Stimulated activated CD4-positive, alpha-beta T cell treated with anti-CD3 and anti-CD28 coated beads, Interleukin-2, amount 100 ng/mL, for 48 hours (primary cell): ENCODE results near the gene OR11H7.
"Not testable (repeated sequence)": the region's sequence is repeated elsewhere in the genome, so short reads cannot be mapped to it uniquely, and the experiment has no call there.

Source experiments
- DNase-seq, 2 donors: peaks; one replicate each; pipeline ENCODE4 v3.0.0-alpha.2; 2020

Gene OR11H7

DNA sequence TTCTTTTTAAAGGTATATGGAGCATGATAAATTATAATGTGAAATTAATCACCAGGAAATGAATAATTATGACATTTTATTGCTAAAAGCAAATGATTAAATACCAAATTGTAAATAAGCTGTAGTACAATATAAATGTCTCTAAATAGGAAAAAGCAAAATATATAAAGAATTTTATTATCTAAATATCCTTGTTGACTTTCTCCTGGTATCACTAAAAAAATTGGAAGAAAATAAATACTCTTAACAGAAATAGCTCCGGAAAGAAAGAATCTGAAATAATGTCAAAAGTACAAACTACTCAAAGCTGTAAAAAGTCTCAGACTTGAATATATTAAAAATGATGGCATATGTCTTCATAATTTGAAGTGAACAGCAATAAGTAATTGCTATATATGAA, at the start of gene OR11H7:
Gene OR11H7, plus strand, starts transcription at position 301 of the 400 bp plus-strand sequence.
- DNase-seq = no peak

DNA sequence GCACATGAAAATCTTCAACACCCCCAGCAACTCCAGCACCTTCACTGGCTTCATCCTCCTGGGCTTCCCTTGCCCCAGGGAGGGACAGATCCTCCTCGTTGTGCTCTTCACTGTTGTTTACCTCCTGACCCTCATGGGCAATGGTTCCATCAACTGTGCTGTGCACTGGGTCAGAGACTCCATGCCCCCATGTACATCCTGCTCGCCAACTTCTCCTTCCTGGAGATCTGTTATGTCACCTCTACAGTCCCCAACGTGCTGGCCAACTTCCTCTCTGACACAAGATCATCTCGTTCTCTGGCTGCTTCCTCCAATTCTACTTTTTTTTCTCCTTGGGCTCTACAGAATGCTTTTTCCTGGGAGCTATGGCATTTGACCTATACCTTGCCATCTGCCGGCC, 49.6 kb upstream of the OR11H7 start:
- DNase-seq = no peak

DNA sequence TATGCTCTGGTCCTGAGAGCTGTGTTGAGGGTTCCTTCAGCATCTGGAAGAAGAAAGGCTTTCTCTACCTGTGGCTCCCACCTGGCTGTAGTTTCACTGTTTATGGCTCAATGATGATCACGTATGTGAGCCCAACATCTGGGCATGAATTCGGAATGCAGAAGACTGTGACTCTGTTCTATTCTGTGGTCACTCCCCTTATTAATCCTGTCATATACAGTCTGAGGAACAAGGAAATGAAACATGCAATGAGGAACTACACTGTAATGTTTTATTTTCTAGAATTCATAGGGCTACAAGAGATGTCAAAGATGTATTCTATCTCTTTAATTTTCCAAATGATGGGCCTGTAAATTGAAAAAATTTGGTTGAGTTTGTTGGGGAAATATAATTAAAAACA, 48.9 kb upstream of the OR11H7 start:
- DNase-seq = no peak

DNA sequence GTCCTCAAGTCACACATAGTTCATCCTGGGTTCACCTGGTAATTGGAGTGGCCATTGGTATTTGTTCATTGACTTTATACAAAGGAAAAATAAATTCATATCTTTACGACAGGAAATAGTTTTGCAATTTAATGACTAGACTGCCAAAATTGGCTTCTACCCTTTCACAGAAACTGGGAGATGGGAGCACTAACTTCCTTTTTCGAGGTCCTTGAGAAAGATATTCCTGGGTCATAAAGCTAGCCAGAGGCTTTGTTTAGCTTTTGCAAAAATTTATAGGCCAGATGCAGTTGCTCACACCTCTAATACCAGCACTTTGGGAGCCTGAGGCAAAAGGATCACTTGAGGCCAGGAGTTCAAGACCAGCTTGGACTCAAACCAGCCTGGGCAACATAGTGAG, 48.3 kb upstream of the OR11H7 start:
- DNase-seq = no peak

DNA sequence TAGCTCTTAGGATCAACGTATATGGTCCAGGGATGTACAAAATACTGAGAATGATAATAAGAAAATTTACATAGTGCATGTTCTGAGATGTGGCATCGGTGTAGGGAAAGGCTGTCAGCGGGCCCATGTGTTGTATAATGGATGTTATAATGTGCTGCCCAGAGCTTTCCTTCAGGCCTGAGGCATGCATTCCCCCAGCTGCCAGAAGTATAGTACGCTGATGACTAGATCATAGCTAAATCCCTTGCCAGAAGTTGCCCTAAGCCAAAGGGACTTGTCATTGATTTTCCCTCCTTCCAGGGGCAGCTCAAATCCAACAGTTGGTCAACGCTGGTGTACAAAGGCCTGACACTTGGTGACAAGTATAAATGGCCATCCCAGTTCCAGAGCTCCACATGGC, 44.6 kb upstream of the OR11H7 start:
- no peak for DNase-seq

DNA sequence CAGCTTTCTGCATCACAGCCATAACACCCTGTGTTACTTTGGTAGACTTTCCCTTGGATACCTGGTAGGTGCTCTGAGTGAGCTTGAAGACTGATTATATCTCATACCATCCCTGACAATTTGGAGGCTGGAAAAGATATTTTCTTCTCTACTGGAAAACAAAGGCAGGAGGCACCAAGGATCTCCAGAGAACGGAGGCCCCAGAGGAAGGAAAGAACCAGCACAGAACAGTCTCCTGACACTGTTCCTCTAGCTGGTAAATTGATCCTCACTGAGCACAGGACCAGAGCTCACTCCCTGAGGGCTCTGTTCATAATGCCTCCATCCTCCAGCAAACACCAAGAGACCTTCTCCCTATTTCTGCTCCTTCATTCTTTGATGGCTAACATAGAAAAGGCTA, 38.2 kb upstream of the OR11H7 start, which contains the start of gene OR11G2:
Gene OR11G2, plus strand, starts transcription at position 301 of the 400 bp plus-strand sequence. CDS start 6,542 bp downstream, outside the sequence.
- DNase-seq = no peak

DNA sequence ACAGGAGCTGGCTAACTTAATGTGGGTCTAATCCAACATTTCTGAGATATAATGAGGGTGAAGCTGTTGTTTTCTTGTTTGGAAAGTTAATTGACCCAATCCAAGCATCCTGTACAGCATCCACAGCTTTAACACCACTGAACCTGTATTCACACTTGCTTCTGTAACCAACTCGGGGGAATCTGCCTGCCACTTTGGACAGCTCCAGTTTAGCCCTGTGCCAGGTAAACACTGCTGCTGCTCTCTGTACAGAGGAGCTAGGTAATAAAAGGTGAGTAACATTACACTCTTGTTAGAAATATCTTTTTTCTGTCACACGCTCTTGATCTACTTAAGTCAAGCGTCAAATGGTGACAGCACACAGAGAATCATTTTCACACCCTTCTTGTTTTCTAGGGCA, 37.4 kb upstream of the OR11H7 start:
- DNase-seq = no peak

DNA sequence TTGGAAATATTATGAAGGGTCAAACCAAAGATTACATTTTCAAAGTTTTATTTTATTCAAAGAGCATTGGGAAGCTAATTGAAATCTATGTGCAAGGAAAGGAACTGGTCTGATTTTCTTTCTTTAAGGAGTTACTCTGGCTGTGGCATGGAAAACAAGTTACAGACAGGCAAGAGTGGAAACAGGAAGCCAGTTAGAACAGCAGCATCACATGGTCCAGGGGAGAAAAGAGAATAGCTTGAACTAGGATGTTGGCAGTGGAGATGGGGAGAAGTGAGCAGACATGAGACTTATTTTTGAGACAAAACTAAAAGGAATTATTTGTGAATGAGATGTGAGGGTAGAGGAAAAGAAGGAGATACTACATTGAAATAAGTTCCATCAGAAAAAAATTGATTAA, 34.7 kb upstream of the OR11H7 start:
- no peak for DNase-seq

DNA sequence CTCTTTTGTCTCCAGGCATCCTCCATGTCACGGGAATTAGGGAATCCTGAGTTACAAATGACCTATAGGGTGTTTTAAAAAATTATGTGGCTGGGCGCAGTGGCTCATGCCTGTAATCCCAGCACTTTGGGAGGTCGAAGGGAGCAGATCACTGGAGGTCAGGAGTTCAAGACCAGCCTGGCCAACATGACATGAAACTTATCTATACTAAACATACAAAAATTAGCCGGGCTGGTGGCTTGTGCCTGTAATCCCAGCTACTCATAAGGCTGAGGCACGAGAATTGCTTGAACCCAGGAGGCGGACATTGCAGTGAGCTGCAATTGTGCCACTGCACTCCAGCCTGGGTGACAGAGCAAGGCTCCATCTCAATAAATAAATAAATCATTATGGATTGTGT, 33.6 kb upstream of the OR11H7 start:
- DNase-seq = not testable (repeated sequence)

DNA sequence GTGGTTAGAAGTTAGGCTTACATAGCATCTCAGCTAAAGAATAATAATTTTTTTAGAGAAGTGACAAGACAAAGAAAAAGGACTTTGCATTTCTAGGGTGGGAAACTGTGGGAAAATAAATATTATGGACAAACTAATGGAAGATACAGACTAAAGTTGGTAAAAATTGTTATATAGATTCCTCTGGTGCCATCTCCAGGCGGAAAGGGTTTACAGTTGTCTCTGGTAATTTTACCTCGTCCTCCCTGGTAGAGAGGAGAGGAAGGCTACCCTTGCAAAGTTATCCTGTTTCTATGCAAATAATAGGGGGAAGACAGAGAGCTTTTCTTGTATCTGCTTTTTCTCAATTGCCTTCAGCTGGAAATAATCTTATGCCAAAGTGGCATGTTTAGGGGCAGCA, 32.9 kb upstream of the OR11H7 start:
- DNase-seq = no peak

DNA sequence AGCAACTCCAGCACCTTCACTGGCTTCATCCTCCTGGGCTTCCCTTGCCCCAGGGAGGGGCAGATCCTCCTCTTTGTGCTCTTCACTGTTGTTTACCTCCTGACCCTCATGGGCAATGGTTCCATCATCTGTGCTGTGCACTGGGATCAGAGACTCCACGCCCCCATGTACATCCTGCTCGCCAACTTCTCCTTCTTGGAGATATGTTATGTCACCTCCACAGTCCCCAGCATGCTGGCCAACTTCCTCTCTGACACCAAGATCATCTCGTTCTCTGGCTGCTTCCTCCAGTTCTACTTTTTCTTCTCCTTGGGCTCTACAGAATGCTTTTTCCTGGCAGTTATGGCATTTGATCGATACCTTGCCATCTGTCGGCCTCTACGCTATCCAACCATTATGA, 31.3 kb upstream of the OR11H7 start:
- DNase-seq = no peak

DNA sequence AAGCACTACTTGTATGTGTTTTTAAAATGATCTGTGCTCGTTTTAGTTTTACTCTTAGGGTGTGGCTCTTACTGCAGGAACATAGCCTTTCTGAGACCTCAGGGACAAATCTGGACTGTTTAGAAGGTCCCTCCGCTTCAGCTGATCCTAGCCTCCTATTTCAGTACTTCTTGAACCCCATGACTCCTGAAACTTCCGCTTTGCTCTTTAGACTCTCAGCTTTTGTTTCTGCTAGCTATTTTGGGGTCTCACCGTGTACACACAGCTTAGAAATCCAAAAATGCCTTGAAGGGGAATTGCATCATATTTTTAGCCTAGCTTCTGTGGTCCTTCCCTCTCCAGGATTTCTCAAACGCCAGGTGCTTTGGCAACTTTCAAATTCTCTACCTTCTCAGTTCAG, 29.8 kb upstream of the OR11H7 start:
- no peak for DNase-seq

DNA sequence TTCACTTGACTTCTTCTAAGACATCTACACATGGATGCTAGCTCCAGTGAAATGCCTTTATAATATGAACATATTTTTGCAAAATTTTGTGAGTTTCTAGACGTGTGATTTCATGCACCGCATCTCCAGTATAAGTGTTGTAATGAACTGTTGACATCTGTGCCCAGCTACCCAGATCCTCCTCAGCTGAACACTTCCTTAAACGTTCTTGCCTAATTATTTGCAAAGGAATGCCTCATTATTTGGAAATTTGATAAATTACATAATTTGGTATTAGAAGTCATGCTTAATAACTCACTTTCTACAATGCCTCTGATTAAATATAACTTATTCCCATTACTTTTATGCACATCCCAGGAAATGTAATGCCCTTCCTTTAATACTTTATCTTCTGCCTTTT, 24.1 kb upstream of the OR11H7 start:
- no peak for DNase-seq

DNA sequence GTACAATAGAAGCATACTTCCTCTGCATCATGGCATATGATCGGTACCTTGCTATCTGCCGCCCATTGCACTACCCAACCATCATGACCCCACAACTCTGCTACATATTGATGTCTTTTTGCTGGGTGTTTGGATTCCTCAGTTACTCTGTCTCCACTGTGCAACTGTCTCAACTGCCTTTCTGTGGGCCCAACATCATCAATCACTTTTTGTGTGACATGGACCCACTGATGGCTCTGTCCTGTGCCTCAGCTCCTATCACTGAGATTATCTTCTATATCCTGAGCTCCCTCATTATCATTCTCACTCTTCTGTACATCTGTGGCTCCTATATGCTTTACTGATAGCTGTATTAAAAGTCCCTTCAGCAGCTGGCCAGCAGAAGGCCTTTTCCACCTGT, 19.2 kb upstream of the OR11H7 start:
- no peak for DNase-seq

DNA sequence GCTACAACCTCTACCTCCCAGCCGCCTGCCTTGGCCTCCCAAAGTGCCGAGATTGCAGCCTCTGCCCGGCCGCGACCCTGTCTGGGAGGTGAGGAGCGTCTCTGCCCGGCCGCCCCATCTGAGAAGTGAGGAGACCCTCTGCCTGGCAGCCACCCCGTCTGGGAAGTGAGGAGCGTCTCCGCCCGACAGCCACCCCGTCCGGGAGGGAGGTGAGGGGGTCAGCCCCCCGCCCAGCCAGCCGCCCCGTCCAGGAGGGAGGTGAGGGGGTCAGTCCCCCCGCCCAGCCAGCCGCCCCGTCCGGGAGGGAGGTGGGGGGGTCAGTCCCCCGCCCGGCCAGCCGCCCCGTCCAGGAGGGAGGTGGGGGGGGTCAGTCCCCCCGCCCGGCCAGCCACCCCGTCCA, 16.4 kb upstream of the OR11H7 start:
- DNase-seq = not testable (repeated sequence)

DNA sequence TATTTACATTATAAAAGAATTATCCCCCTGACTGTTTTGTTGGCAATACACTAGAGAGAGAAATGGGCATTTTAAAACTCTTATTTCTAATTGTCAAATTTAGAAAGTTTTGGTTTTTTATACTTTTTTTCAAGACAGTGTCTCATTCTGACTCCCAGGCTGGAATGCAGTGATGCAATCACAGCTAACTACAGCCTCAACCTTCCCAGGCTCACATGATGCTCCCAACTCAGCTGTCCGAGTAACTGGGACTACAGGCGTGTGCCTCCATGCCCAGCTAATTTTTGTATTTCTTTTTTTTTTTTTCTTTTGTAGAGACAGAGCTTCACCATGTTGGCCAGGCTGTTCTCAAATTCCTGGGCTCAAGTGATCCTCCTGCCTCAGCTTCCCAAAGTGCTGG, 13.6 kb upstream of the OR11H7 start:
- DNase-seq = no peak

DNA sequence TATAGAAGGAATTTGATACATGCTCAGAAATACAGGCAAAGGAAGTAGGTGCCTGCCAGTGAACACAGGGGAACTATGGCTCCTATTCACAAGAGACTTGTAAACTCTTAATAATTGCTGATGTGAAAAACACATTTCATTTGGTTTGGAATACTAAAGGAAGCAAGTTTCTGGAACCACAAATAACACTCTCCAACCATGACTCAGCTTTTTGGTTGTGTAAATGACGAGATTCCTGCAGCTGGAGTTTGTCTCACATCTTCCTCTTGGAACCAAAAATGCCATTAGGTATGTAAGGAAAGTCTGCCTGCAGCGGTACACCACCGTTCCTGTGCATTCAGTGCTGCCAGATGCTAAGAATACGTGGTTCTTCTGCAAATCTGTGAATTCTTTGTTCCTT, 9.7 kb upstream of the OR11H7 start:
- no peak for DNase-seq

DNA sequence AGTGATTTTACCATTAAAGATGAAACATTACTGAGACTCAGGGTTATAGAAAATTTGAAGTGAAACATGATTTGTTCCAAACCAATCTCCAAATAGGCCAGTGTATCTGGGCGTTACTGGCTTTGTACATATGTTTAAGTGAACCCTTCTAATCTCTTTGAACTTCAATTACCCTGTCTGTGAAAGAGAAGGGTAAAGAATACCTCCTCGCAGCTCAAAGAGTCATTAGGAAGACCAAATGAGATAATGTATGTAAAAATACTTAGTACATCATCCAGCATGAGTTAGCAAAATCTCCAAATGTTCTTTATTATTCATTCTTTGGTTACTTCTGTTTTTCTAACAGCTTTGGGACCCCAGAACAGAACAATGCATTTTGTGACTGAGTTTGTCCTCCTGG, 5.4 kb upstream of the OR11H7 start, which contains the start of gene OR11H6:
Gene OR11H6, plus strand, starts transcription at position 301 of the 400 bp plus-strand sequence. Its CDS starts 0 bp downstream, at position 301.
- no peak for DNase-seq

DNA sequence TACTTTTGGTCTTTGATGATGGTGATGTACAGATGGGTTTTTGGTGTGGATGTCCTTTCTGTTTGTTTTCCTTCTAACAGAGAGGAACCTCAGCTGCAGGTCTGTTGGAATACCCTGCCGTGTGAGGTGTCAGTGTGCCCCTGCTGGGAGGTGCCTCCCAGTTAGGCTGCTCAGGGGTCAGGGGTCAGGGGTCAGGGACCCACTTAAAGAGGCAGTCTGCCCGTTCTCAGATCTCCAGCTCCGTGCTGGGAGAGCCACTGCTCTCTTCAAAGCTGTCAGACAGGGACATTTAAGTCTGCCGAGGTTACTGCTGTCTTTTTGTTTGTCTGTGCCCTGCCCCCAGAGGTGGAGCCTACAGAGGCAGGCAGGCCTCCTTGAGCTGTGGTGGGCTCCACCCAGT, 6.6 kb downstream of the OR11H7 start:
- DNase-seq = not testable (repeated sequence)

DNA sequence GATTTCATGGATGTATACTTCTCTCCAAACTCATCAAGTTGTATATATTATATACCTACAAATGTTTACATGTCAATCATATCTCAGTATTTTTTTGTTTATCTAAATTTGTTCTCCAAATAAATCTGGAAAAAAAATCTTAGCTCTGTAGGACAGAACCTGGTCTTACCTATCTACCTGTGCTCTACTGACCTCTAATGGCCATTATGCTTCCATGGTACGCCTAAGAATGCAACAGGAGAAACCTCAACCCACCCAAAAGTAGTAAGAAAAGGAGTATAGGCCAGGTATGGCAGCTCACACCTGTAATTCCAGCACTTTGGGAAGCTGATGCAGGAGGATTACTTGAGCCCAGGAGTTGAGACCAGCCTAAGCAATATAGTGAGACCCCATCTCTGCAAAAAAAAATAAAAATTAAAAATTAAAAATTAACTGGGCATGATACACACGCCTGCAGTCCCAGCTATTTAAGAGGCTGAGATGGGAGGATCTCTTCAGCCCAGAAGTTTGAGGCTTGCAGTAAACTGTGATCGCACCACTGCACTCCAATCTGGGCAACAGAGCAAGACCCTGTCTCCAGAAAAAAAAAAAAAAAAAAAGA, 19.0 kb downstream of the OR11H7 start:
- DNase-seq = no peak

DNA sequence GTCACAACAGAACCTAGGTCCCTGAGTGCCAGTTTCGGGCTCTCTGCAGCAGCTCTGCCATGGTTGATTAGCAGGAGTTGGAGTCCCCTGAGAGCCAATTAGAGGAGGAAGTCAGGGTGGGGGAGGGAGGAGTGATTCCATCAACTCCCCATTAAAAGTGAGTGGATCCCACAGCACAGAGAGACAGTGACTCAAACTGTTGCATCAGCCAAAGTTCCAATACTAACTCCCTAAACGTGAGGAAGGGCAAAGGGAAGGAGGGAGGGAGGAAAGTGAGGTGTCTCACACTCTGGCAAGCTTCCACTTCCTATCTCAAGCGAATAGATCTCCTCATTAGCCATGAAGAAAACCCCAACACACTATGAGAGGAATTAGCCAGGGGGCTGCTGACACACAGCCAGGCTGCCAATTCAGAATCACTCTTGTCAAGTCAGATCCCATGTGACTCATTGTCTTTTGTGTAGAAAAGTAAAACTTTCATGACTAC, 33.9 kb downstream of the OR11H7 start:
- no peak for DNase-seq

DNA sequence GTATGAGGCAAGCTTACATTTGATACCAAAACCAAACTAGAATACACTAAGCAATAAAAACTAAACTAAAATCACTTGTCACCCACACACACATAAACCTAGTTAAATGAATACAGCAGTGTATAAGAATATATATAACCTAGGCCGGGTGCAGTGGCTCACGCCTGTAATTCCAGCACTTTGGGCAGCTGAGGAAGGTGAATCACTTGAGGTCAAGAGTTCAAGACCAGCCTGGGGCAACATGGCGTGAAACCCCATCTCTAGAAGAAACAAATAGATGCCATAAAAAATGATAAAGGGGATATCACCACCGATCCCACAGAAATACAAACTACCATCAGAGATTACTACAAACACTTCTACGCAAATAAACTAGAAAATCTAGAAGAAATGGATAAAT, 35.6 kb downstream of the OR11H7 start:
- not testable (repeated sequence) for DNase-seq

DNA sequence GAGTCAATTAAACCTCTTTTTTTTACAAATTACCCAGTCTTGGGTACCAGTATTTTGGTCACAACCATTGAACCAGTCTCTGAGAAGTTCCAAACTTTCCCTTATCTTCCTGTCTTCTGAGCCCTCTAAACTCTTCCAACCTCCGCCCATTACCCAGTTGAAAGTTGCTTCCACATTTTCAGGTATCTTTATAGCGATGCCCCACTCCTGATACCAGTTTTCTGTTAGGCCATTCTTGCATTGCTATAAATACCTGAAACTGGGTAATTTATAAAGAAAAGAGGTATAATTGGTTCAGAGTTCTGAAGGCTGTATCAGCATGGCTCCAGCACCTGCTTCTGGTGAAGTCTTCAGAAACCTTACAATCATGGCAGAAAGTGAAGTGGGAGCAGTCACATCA, 45.3 kb downstream of the OR11H7 start:
- no peak for DNase-seq

DNA sequence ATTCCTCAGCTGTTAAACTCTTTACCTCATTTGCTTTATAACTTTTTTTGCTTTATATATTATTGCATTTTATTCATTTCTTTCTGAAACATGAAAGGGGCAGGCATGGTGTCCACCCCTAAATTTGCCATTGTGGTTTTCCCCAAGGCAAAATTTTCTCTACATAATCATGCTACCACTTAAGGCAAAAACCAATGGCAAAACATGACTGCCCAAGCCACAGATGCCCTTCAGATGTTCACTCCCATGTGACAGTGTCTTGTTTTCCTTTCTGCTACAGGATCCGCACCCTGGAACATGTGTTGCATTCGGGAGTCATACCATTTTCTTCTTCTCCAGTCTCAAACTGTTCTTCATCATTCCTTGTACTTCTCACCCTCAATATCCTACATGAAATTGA, 48.6 kb downstream of the OR11H7 start:
- no peak for DNase-seq

DNA sequence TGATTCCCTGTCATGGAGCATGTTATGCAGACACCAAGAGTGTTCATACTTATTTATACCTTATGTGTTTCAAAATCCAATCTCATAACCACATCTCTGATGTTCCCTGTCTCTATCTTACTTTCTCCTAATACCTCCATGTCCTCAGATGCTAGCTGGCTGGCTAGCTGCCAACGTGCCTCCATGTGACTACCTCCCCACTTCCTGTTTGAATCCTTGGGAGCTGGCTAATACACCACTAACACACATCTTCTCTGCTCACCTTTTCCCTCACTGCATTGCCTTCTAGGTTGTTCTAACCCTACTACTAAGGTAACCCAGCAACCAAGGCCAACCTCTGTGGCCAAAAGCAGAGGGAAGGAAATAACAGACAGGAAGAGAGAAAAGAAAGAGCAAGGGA, 49.6 kb downstream of the OR11H7 start:
- no peak for DNase-seq
